ENCODE results near the gene CLNK.

Gene CLNK

DNA sequence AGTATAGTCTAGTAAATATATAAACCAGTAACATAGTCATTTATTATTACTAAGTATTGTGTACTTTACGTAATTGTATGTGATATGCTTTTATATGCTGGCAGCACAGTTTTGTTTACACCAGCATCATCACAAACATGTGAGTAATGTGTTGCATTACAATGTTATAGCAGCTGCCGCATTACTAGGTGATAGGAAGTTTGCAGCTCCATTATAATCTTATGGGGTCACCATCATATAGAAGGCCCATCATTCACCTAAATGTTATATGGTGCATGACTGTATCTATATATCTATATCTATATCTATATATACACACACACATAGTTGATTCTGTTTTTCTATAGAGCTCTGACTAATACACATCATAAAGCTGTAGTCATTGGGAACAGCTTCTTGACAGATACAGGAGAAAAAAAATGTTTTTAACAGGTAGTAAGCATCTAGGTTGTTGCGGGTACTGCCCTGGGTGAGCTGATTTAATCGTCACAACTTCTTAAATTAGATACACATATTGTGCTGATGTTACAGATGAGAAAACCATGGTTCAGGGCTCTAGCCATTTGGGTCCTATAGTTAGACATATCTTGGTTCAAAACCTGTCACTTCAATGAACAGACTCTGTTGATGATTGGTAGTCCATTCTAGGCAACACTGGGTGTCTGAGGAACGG is 77.9 kb downstream of the CLNK start:
- TF ChIP-seq TAF1 (IDR thresholded peaks at IDR 0.05; ENCODE audit: borderline replicate concordance, insufficient read depth, low read length), result no peak
- no peak for TF ChIP-seq SIN3A (IDR thresholded peaks at IDR 0.05; ENCODE audit: borderline replicate concordance, insufficient read depth, low read length)
- TF ChIP-seq, protein P1, sequence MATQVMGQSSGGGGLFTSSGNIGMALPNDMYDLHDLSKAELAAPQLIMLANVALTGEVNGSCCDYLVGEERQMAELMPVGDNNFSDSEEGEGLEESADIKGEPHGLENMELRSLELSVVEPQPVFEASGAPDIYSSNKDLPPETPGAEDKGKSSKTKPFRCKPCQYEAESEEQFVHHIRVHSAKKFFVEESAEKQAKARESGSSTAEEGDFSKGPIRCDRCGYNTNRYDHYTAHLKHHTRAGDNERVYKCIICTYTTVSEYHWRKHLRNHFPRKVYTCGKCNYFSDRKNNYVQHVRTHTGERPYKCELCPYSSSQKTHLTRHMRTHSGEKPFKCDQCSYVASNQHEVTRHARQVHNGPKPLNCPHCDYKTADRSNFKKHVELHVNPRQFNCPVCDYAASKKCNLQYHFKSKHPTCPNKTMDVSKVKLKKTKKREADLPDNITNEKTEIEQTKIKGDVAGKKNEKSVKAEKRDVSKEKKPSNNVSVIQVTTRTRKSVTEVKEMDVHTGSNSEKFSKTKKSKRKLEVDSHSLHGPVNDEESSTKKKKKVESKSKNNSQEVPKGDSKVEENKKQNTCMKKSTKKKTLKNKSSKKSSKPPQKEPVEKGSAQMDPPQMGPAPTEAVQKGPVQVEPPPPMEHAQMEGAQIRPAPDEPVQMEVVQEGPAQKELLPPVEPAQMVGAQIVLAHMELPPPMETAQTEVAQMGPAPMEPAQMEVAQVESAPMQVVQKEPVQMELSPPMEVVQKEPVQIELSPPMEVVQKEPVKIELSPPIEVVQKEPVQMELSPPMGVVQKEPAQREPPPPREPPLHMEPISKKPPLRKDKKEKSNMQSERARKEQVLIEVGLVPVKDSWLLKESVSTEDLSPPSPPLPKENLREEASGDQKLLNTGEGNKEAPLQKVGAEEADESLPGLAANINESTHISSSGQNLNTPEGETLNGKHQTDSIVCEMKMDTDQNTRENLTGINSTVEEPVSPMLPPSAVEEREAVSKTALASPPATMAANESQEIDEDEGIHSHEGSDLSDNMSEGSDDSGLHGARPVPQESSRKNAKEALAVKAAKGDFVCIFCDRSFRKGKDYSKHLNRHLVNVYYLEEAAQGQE (IDR thresholded peaks at IDR 0.05; ENCODE audit: insufficient read depth in 1 of 2, low read depth in 2 of 2, low read length in 2 of 2), result no peak
- no peak for TF ChIP-seq POLR2AphosphoS5 (IDR thresholded peaks at IDR 0.05; ENCODE audit: low read depth, low read length)
- no peak for TF ChIP-seq FOXP2 (optimal IDR thresholded peaks at IDR 0.05; ENCODE audit: borderline replicate concordance, extremely low read depth, extremely low read length, insufficient read depth)

- TF ChIP-seq POLR2AphosphoS5 (IDR thresholded peaks at IDR 0.05; ENCODE audit: low read depth, low read length) (no peak), SIN3A (IDR thresholded peaks at IDR 0.05; ENCODE audit: borderline replicate concordance, insufficient read depth, low read length) (no peak), FOXP2 (optimal IDR thresholded peaks at IDR 0.05; ENCODE audit: borderline replicate concordance, extremely low read depth, extremely low read length, insufficient read depth) (no peak), TAF1 (IDR thresholded peaks at IDR 0.05; ENCODE audit: borderline replicate concordance, insufficient read depth, low read length) (no peak)
- TF ChIP-seq, protein P1 (IDR thresholded peaks at IDR 0.05; ENCODE audit: insufficient read depth in 1 of 2, low read depth in 2 of 2, low read length in 2 of 2), result no peak
These were observed 78.7 kb downstream of the CLNK start for GRCh38 chr4:10605746-10606482.

DNA sequence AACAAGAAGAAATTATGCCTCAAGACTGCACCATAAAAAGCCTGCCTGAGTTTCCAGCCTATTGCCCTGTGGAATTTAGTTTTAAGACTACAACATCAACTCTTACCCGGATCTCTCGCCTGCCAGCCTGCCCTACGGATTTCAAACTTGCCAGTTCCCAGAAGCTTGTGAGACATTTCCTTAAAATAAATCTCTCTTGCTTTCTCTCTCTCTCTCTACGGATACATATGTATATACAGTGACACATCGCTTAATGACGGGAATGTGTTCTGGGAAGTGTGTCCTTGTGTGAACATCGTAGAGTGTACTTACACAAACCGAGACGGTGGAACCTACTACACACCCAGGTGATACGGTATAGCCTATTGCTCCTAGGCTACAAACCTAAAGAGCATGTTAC is 79.5 kb downstream of the CLNK start:
- TF ChIP-seq POLR2AphosphoS5 (IDR thresholded peaks at IDR 0.05; ENCODE audit: low read depth, low read length), result no peak
- no peak for TF ChIP-seq SIN3A (IDR thresholded peaks at IDR 0.05; ENCODE audit: borderline replicate concordance, insufficient read depth, low read length)
- no peak for TF ChIP-seq TAF1 (IDR thresholded peaks at IDR 0.05; ENCODE audit: borderline replicate concordance, insufficient read depth, low read length)
- TF ChIP-seq FOXP2 (optimal IDR thresholded peaks at IDR 0.05; ENCODE audit: borderline replicate concordance, extremely low read depth, extremely low read length, insufficient read depth), result no peak
- TF ChIP-seq, protein P1 (IDR thresholded peaks at IDR 0.05; ENCODE audit: insufficient read depth in 1 of 2, low read depth in 2 of 2, low read length in 2 of 2), result no peak

DNA sequence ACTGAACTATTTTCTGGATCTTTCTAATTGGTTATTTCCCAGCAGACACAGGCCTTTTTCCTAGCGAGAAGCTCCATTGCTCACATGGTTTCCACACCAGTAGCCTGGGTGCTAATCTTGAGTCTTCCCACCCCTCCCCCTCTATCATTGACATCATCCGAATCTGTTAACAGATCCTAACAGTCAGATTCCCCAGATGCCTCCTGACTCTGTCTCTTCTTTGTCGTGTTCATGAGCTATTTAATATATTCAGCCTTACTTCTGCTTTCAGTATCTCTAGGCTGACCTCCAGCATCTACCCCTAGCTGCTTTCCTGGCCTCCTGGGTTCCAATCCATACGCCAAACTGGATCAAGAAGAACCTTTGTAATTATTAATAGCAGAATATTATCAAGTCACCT is 85.0 kb downstream of the CLNK start:
- TF ChIP-seq FOXP2 (optimal IDR thresholded peaks at IDR 0.05; ENCODE audit: borderline replicate concordance, extremely low read depth, extremely low read length, insufficient read depth) (no peak), POLR2AphosphoS5 (IDR thresholded peaks at IDR 0.05; ENCODE audit: low read depth, low read length) (no peak), SIN3A (IDR thresholded peaks at IDR 0.05; ENCODE audit: borderline replicate concordance, insufficient read depth, low read length) (no peak), TAF1 (IDR thresholded peaks at IDR 0.05; ENCODE audit: borderline replicate concordance, insufficient read depth, low read length) (no peak)
- TF ChIP-seq, protein P1 (IDR thresholded peaks at IDR 0.05; ENCODE audit: insufficient read depth in 1 of 2, low read depth in 2 of 2, low read length in 2 of 2), result no peak

All from PFSK-1 (cell line).